MCF 10A (cell line): ENCODE results near the gene TF. TPM values are rescaled to one million over a fixed set of nuclear protein-coding genes. Genes with fewer than 3 reads are reported as not detected.
"Not testable (repeated sequence)": the region's sequence is repeated elsewhere in the genome, so short reads cannot be mapped to it uniquely, and the experiment has no call there.

Experiments
- BruUV-seq: library from RNA; stranded (reverse); fragments of 400-500 nt; replicated peaks from 2 replicates; lab custom pipeline; 2021; lab: Mats Ljungman, UMichigan
- CTCF ChIA-PET: fragments of 300-600 bp; sonication (Branson Sonifier 250); formaldehyde crosslinking; extraction: SDS; loops from one replicate; lab custom pipeline; 2021; ENCODE audit warnings: antibody characterized with exemption, inconsistent platforms; lab: Yijun Ruan, JAX
- POLR2A ChIA-PET: fragments of 300-600, 350-650 bp; sonication (Branson Sonifier 250); formaldehyde crosslinking; extraction: SDS; loops from one replicate; lab custom pipeline; 2020; ENCODE audit warnings: antibody characterized with exemption, inconsistent platforms; lab: Yijun Ruan, JAX
- DNase-seq: peaks from one replicate; pipeline ENCODE4 v3.0.0-alpha.2; 2018; ENCODE audit not compliant: unreplicated experiment
- H3K27ac Mint-ChIP-seq: one replicate; pipeline ENCODE4 v1.8.0; 2022; ENCODE audit warnings: mild to moderate bottlenecking, low read depth, mixed read lengths; ENCODE audit not compliant: unreplicated experiment
- H3K27me3 Mint-ChIP-seq: one replicate; pipeline ENCODE4 v1.8.0; 2022; ENCODE audit warnings: mixed read lengths; ENCODE audit not compliant: insufficient read depth, unreplicated experiment
- H3K36me3 Mint-ChIP-seq: one replicate; pipeline ENCODE4 v1.8.0; 2022; ENCODE audit warnings: mild to moderate bottlenecking, moderate library complexity, mixed read lengths; ENCODE audit not compliant: insufficient read depth, unreplicated experiment
- H3K4me1 Mint-ChIP-seq: one replicate; pipeline ENCODE4 v1.8.0; 2022; ENCODE audit warnings: mixed read lengths; ENCODE audit not compliant: insufficient read depth, unreplicated experiment
- H3K4me3 Mint-ChIP-seq: one replicate; pipeline ENCODE4 v1.8.0; 2022; ENCODE audit warnings: mild to moderate bottlenecking, moderate library complexity, mixed read lengths; ENCODE audit not compliant: unreplicated experiment
- H3K9me3 Mint-ChIP-seq: one replicate; pipeline ENCODE4 v1.8.0; 2022; ENCODE audit warnings: mixed read lengths; ENCODE audit not compliant: unreplicated experiment
- intact Hi-C: fragments of 100-400 bp; cut with micrococcal nuclease; formaldehyde crosslinking; loops from 2 replicates; pipeline ENCODE4 v1.14.1; 2022
- total RNA-seq: library from RNA; stranded (reverse); gene quantifications from 2 replicates; pipeline ENCODE4 v1.2.3, GENCODE V29; 2022
- TF ChIP-seq, protein P1 (sequence below): fragments of 200-600 bp; IDR thresholded peaks from one replicate; pipeline ENCODE4 v1.8.0; 2022; ENCODE audit warnings: antibody characterized with exemption, mild to moderate bottlenecking; ENCODE audit not compliant: unreplicated experiment

Gene TF
- total RNA-seq, 1 experiment from 2014 or later: 0.19 TPM

DNA sequence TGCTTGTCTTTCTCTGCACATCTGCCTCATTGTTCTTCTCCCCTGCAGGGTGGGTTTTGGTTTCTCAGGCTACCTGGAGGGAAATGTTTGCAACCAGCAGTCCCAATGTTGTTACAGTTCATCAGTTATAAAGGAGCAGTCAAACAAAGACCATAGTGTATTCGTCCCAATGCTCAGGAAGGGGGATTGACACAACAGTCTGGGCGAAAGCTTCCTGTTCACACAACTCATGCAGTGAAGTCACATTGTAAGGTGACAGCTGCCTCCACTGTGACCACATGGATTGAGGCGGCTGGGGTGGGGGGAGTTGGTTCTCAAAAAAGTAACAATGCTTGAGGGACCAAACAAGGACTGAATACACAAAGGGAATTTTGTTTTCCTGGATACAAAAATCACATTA lies 28.8 kb upstream of the TF start:
- CTCF ChIA-PET: no interaction called here
- no TSS peak for BruUV-seq
- POLR2A ChIA-PET: no interaction called here
- no peak overlapping the region for H3K4me3 Mint-ChIP-seq
- peaks cover 30% of the 10 kb centered on the region for H3K27me3 Mint-ChIP-seq
- peaks cover 1% of the 10 kb centered on the region for H3K9me3 Mint-ChIP-seq
- no peak overlapping the region for H3K27ac Mint-ChIP-seq
- intact Hi-C loops: no loop called here
- no peak for DNase-seq
- no peaks in the 10 kb centered on the region for H3K4me1 Mint-ChIP-seq
- TF ChIP-seq, protein P1, sequence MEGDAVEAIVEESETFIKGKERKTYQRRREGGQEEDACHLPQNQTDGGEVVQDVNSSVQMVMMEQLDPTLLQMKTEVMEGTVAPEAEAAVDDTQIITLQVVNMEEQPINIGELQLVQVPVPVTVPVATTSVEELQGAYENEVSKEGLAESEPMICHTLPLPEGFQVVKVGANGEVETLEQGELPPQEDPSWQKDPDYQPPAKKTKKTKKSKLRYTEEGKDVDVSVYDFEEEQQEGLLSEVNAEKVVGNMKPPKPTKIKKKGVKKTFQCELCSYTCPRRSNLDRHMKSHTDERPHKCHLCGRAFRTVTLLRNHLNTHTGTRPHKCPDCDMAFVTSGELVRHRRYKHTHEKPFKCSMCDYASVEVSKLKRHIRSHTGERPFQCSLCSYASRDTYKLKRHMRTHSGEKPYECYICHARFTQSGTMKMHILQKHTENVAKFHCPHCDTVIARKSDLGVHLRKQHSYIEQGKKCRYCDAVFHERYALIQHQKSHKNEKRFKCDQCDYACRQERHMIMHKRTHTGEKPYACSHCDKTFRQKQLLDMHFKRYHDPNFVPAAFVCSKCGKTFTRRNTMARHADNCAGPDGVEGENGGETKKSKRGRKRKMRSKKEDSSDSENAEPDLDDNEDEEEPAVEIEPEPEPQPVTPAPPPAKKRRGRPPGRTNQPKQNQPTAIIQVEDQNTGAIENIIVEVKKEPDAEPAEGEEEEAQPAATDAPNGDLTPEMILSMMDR: no peak
- H3K36me3 Mint-ChIP-seq: no peaks in the 10 kb centered on the region

DNA sequence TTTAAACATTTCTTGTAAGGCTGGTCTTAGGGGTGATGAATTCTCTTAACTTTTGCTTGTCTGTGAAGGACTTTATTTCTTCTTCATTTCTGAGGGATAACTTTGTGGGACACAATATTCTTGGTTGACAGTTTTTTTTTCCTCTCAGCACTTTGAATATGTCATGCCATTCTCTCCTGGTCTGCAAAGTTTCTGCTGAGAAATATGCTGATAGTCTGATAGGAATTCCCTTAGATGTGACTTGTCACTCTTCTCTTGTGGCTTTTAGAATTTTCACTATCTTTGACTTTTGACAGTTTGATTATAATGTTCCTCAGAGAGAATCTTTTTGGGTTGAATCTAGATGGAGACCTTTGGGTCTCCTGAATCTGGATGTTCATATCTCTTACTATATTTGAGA lies 23.3 kb upstream of the TF start:
- Mint-ChIP-seq H3K27ac (no peak overlapping the region), H3K36me3 (no peaks in the 10 kb centered on the region), H3K9me3 (peaks cover 11% of the 10 kb centered on the region), H3K4me3 (no peak overlapping the region), H3K4me1 (no peaks in the 10 kb centered on the region), H3K27me3 (peaks cover 42% of the 10 kb centered on the region)
- TF ChIP-seq, protein P1: no peak
- DNase-seq: no peak
- intact Hi-C loops: no loop called here
- ChIA-PET CTCF (interaction anchor here (0.6 kb wide), 1 partner anchor 21 kb away, joined by 4 read pairs; no protein-coding TSS in a partner anchor), POLR2A (no interaction called here)
- BruUV-seq: no TSS peak

DNA sequence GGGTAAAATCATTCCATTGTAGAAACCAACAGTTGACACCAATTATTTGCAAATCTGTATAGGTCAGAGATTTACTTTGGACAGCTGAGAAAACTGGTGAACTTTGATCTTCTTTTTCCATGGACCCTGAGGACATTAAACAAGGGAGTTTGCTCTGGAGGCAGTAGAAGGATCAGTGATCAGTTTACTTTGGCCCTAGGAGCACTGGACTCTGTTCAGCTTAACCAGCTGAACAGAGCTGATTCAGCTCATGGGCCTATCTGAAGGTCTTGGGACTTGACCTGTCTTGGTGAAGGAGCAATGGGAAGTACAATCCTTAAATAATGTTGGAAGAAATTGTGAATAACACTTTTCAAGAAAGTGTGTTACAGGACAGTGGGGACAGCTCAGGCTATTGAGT lies 15.2 kb upstream of the TF start:
- peaks cover 23% of the 10 kb centered on the region for H3K9me3 Mint-ChIP-seq
- TF ChIP-seq, protein P1: no peak
- ChIA-PET CTCF (no interaction called here), POLR2A (no interaction called here)
- H3K4me1 Mint-ChIP-seq: no peaks in the 10 kb centered on the region
- no peak overlapping the region for H3K27ac Mint-ChIP-seq
- no peaks in the 10 kb centered on the region for H3K36me3 Mint-ChIP-seq
- BruUV-seq: no TSS peak
- intact Hi-C loops: no loop called here
- H3K4me3 Mint-ChIP-seq: no peak overlapping the region
- peaks cover 42% of the 10 kb centered on the region for H3K27me3 Mint-ChIP-seq
- no peak for DNase-seq

DNA sequence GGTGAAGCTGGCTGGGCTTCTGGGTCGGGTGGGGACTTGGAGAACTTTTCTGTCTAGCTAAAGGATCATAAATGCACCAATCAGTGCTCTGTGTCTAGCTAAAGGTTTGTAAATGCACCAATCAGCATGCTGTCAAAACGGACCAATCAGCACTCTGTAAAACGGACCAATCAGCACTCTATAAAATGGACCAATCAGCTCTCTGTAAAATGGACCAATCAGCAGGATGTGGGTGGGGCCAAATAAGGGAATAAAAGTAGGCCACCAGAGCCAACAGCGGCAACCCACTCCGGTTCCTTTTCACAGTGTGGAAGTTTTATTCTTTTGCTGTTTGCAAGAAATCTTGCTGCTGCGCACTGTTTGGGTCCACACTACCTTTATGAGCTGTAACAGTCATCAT lies 14.0 kb upstream of the TF start:
- POLR2A ChIA-PET, intact Hi-C loops, H3K27ac Mint-ChIP-seq, BruUV-seq, H3K36me3 Mint-ChIP-seq, H3K4me3 Mint-ChIP-seq, DNase-seq, H3K4me1 Mint-ChIP-seq: not testable (repeated sequence)
- CTCF ChIA-PET: interaction anchor here (0.6 kb wide), 1 partner anchor 66 kb away, joined by 4 read pairs; no protein-coding TSS in a partner anchor
- Mint-ChIP-seq H3K9me3 (peaks cover 23% of the 10 kb centered on the region), H3K27me3 (peaks cover 54% of the 10 kb centered on the region)

DNA sequence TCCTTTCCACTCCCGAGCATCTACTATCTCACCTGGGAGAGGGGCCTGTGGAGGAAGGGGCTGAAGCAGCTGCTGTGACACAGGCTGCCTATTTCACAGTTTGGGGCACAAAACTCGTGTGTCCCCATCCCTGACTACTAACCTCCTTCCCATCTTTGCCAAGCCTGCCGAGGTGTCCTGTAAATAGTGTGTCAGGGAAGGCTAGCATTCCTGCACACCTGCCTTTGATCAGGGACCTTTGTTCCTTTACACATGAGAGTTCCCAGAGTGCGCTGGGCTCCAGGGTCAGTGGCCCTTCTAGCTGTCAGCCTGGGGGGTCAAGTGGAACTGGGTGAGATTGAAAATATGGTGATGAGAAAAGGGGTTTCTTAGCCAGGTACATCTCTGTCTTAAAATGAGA lies 13.0 kb upstream of the TF start:
- no TSS peak for BruUV-seq
- intact Hi-C loops: no loop called here
- H3K36me3 Mint-ChIP-seq: no peaks in the 10 kb centered on the region
- H3K27me3 Mint-ChIP-seq: peaks cover 51% of the 10 kb centered on the region
- peaks cover 19% of the 10 kb centered on the region for H3K9me3 Mint-ChIP-seq
- no peak overlapping the region for H3K4me3 Mint-ChIP-seq
- H3K27ac Mint-ChIP-seq: no peak overlapping the region
- TF ChIP-seq, protein P1: no peak
- CTCF ChIA-PET: interaction anchor here (0.5 kb wide), 1 partner anchor 184 kb away, joined by 3 read pairs; no protein-coding TSS in a partner anchor
- no peaks in the 10 kb centered on the region for H3K4me1 Mint-ChIP-seq
- DNase-seq: no peak
- POLR2A ChIA-PET: no interaction called here
